HepG2 (cell line): ENCODE measurements around the gene ATP8A2. TPM values are rescaled to one million over a fixed set of nuclear protein-coding genes. Genes with fewer than 3 reads are reported as not detected.

Experiments
- ATAC-seq: fragments of 200-7000 bp; cut with Tn5 transposase; 3 replicates; pipeline ENCODE4 v1.9.1; 2020; ENCODE audit warnings: mild to moderate bottlenecking, moderate library complexity
- BruUV-seq: library from RNA; stranded (reverse); fragments of 400-500 nt; replicated peaks from 2 replicates; lab custom pipeline; 2021; lab: Mats Ljungman, UMichigan
- CTCF ChIA-PET: fragments of 300-600 bp; formaldehyde crosslinking; extraction: SDS; loops from one replicate; lab custom pipeline; 2021; ENCODE audit warnings: low total read pairs, inconsistent platforms, low intra/inter-chr PET ratio; lab: Yijun Ruan, JAX
- POLR2A ChIA-PET: fragments of 350-600 bp; sonication (Branson Sonifier 250); formaldehyde crosslinking; loops from one replicate; lab custom pipeline; 2020; ENCODE audit warnings: antibody characterized with exemption, inconsistent platforms; lab: Yijun Ruan, JAX
- DNase-seq: peaks from one replicate; pipeline ENCODE4 v3.0.0-alpha.2; 2015; ENCODE audit warnings: low spot score
- FAIRE-seq: peaks from 3 replicates; lab custom pipeline; 2011; peaks lifted over from hg19 to GRCh38; lab: Jason Lieb, UNC
- H2AFZ ChIP-seq: one replicate; pipeline ENCODE4 v1.6.1; 2011; ENCODE audit warnings: low read length, inconsistent platforms
- H3K27ac ChIP-seq: fragments of 300-600 bp; 3 replicates; pipeline ENCODE4 v1.8.0; 2011; ENCODE audit warnings: mixed run types, mild to moderate bottlenecking, mixed read lengths, low read length, inconsistent platforms; ENCODE audit not compliant: insufficient read depth; ENCODE audit errors: extremely low read length
- H3K27me3 ChIP-seq, 2 experiments: fragments of 200-600 bp in 1 of 2; 2 replicates in 1 of 2; 3 replicates in 1 of 2; pipeline versions ENCODE4 v1.6.0 to v1.8.0; 2011; ENCODE audit warnings: low read length in 2 of 2, mild to moderate bottlenecking in 2 of 2, moderate library complexity in 2 of 2, inconsistent platforms in 1 of 2; ENCODE audit not compliant: insufficient read depth in 2 of 2, control insufficient read depth in 1 of 2
- H3K36me3 ChIP-seq, 2 experiments: fragments of 200-600 bp in 1 of 2; replicated peaks in 1 of 2; 2 replicates in 1 of 2; 3 replicates in 1 of 2; pipeline versions ENCODE4 v1.5.1 to v1.8.0; 2011; ENCODE audit warnings: low read length in 2 of 2, inconsistent platforms in 1 of 2; ENCODE audit not compliant: insufficient read depth in 2 of 2, control insufficient read depth in 1 of 2
- H3K4me1 ChIP-seq: 2 replicates; pipeline ENCODE4 v1.5.1; 2012; ENCODE audit warnings: low read length, inconsistent platforms; ENCODE audit not compliant: insufficient read depth
- H3K4me2 ChIP-seq: 2 replicates; pipeline ENCODE4 v1.6.0; 2011; ENCODE audit warnings: low read depth, low read length, inconsistent platforms
- H3K4me3 ChIP-seq, 3 experiments: fragments of 200-600 bp in 1 of 3; sonication (generic), shearing (Covaris generic) in 1 of 3; replicated peaks in 1 of 3; 2 replicates each; pipeline ENCODE4 v1.5.1; 2011 to 2016; ENCODE audit warnings: low read length in 3 of 3, inconsistent platforms in 2 of 3, low read depth in 2 of 3, mild to moderate bottlenecking in 2 of 3, control low read depth in 1 of 3, mixed read lengths in 1 of 3; ENCODE audit not compliant: insufficient read depth in 1 of 3
- H3K79me2 ChIP-seq: one replicate; pipeline ENCODE4 v1.6.1; 2011; ENCODE audit warnings: low read length, inconsistent platforms; ENCODE audit not compliant: insufficient read depth
- H3K9ac ChIP-seq: 2 replicates; pipeline ENCODE4 v1.6.0; 2011; ENCODE audit warnings: mild to moderate bottlenecking, low read depth, low read length, inconsistent platforms; ENCODE audit not compliant: insufficient read depth
- H3K9me3 ChIP-seq: 2 replicates; pipeline ENCODE4 v1.5.1; 2012; ENCODE audit warnings: mild to moderate bottlenecking, low read length
- H4K20me1 ChIP-seq: 2 replicates; pipeline ENCODE4 v1.6.0; 2011; ENCODE audit warnings: inconsistent platforms, mild to moderate bottlenecking, low read length, moderate library complexity; ENCODE audit not compliant: insufficient read depth
- ERF ChIP-seq: IDR thresholded peaks from 2 replicates; pipeline ENCODE4 v1.6.1; 2018; ENCODE audit warnings: missing biosample characterization, missing genetic modification reagents
- GLI4 ChIP-seq: sonication (generic); formaldehyde crosslinking; IDR thresholded peaks from 2 replicates; pipeline ENCODE4 v1.5.1; 2020; ENCODE audit warnings: missing genetic modification reagents, mild to moderate bottlenecking, moderate library complexity, borderline replicate concordance
- PHF8 ChIP-seq: sonication (generic); formaldehyde crosslinking; IDR thresholded peaks from 2 replicates; pipeline ENCODE4 v1.5.0; 2020; ENCODE audit warnings: missing genetic modification reagents
- SP140L ChIP-seq: sonication (generic); formaldehyde crosslinking; IDR thresholded peaks from 2 replicates; pipeline ENCODE4 v1.4.0; 2020; ENCODE audit warnings: missing genetic modification reagents, borderline replicate concordance
- YEATS4 ChIP-seq: sonication (generic); formaldehyde crosslinking; IDR thresholded peaks from 2 replicates; pipeline ENCODE4 v1.4.0; 2020; ENCODE audit warnings: missing genetic modification reagents, borderline replicate concordance
- ZBTB7A ChIP-seq: sonication (generic); formaldehyde crosslinking; IDR thresholded peaks from 2 replicates; pipeline ENCODE4 v1.8.0; 2022; ENCODE audit warnings: mild to moderate bottlenecking, missing genetic modification reagents
- ZNF691 ChIP-seq: sonication (generic); formaldehyde crosslinking; IDR thresholded peaks from 2 replicates; pipeline ENCODE4 v1.4.0; 2020; ENCODE audit warnings: missing genetic modification reagents, low read depth, mild to moderate bottlenecking, borderline replicate concordance
- ZSCAN29 ChIP-seq: sonication (generic); formaldehyde crosslinking; conservative IDR thresholded peaks from 2 replicates; pipeline ENCODE4 v1.4.0; 2020; ENCODE audit warnings: mild to moderate bottlenecking, missing genetic modification reagents
- WGBS: methylation state at CpG from one replicate; pipeline ENCODE4 v1.1.6; 2017; ENCODE audit warnings: low lambda C conversion rate; 5-methylcytosine and 5-hydroxymethylcytosine counted together
- in situ Hi-C: cut with HindIII; loops from 2 replicates; pipeline ENCODE4 v1.10.0; 2017; ENCODE audit warnings: low pct_unique_long_range_greater_than_20kb; ENCODE audit not compliant: extremely low pct_ligation_motif_present
- intact Hi-C: fragments of 100-400 bp; cut with micrococcal nuclease; formaldehyde crosslinking; loops from one replicate; pipeline ENCODE4 v1.10.0; 2022; ENCODE audit not compliant: unreplicated experiment
- polyA plus RNA-seq, 8 experiments: library from polyadenylated mRNA; depleted of rRNA in 3 of 8; stranded (reverse) in 7 of 8; unstranded in 1 of 8; fragments of >200 nt; fragmentation: Illumina TruSeq in 4 of 8; extraction: Trizol in 4 of 8; gene quantifications; 2 replicates each; pipeline versions ENCODE4 v1.2.1 to v1.2.3, GENCODE V29; 2011 to 2016; ENCODE audit warnings: low read depth in 4 of 8, missing spikeins in 1 of 8, mixed read lengths in 1 of 8; ENCODE audit not compliant: insufficient read depth in 1 of 8
- total RNA-seq, 5 experiments: library from RNA; depleted of rRNA; stranded (reverse); fragments of >200 nt; fragmentation: Illumina TruSeq; extraction: Trizol; gene quantifications; 2 replicates each; pipeline ENCODE4 v1.2.3, GENCODE V29; 2016; ENCODE audit warnings: low read depth in 1 of 5

ATP8A2 gene
- total and polyA plus RNA-seq, 2 of the 13 experiments (the other 11 are each of a cell fraction or from before 2014, with no cell fraction given): 0.09 TPM; not detected in 1

GRCh38 chr13:25922376-25922775 lies 550.6 kb downstream of the ATP8A2 start (continued):
- TF ChIP-seq SP140L (no peak), ERF (CRISPR knock-in tag) (no peak)
- TF ChIP-seq, all 625 proteins: peak for 0

GRCh38 chr13:25923217-25924085 lies 551.7 kb downstream of the ATP8A2 start:
- no peak for TF ChIP-seq PHF8 (CRISPR knock-in tag)
- TF ChIP-seq YEATS4: no peak
- TF ChIP-seq GLI4 (CRISPR knock-in tag): no peak
- no peak for TF ChIP-seq ZSCAN29 (CRISPR knock-in tag)
- TF ChIP-seq ZBTB7A: no peak
- no peak for TF ChIP-seq ZNF691 (CRISPR knock-in tag)
- TF ChIP-seq, all 625 proteins: peak for 0
- DNase-seq: no peak
- intact Hi-C loops: no loop called here
- Histone ChIP-seq H3K4me1 (no peaks in the 10 kb centered on the region), H4K20me1 (no peaks in the 10 kb centered on the region), H3K79me2 (no peaks in the 10 kb centered on the region), H3K4me3 (no peak overlapping the region), H3K9ac (no peak overlapping the region), H3K9me3 (no peaks in the 10 kb centered on the region), H3K27ac (no peak overlapping the region), H3K4me2 (no peak overlapping the region), H3K27me3 (peaks cover 0 to 14% of the 10 kb centered on the region in 2 experiments; a peak in 2 of 5 replicates), H2AFZ (no peak overlapping the region), H3K36me3 (no peaks in the 10 kb centered on the region)
- no peak for ATAC-seq
- 27% methylated on average over 5 of the region's 5 CpGs for WGBS
- CTCF ChIA-PET: no interaction called here
- no peak for FAIRE-seq
- no TSS peak for BruUV-seq
- POLR2A ChIA-PET: no interaction called here
- in situ Hi-C loops: no loop called here
